MM.1S (cell line): ENCODE data around the gene CLEC16A.

Experiments
- CTCF ChIP-seq: fragments of 300-600 bp; sonication (generic); IDR thresholded peaks from 2 replicates; pipeline ENCODE4 v1.5.1; 2016; ENCODE audit warnings: antibody characterized with exemption, low read length, mixed read lengths
- EZH2 ChIP-seq: fragments of 300-600 bp; sonication (generic); optimal IDR thresholded peaks from 2 replicates; pipeline ENCODE3; 2017; ENCODE audit warnings: low read depth, mild to moderate bottlenecking, antibody characterized with exemption, low read length, mixed read lengths

- TF ChIP-seq CTCF, result no peak
- TF ChIP-seq EZH2, result no peak
Measured at GRCh38 chr16:10930755-10931093, 13.6 kb upstream of the CLEC16A start.
